GM18505 (cell line): ENCODE results near the gene COPS2.

Experiments
- ATAC-seq: cut with Tn5 transposase; IDR thresholded peaks from one replicate; pipeline ENCODE4 v1.9.1; 2021; ENCODE audit not compliant: unreplicated experiment
- POLR2A ChIP-seq: IDR thresholded peaks from 4 replicates; pipeline ENCODE4 v1.6.1; 2011; ENCODE audit warnings: borderline replicate concordance; ENCODE audit not compliant: insufficient read depth, insufficient read length; ENCODE audit errors: extremely low read depth

COPS2 gene

GRCh38 chr15:49145651-49146609 lies 9.5 kb downstream of the COPS2 start:
- no peak for ATAC-seq

GRCh38 chr15:49137861-49138260 lies 17.5 kb downstream of the COPS2 start:
- no peak for TF ChIP-seq POLR2A
- no peak for ATAC-seq

More at GRCh38 chr15:49145651-49146609, 9.5 kb downstream of the COPS2 start:
- TF ChIP-seq POLR2A: no peak

GRCh38 chr15:49135911-49136310 lies 19.5 kb downstream of the COPS2 start:
- no peak for TF ChIP-seq POLR2A
- ATAC-seq: no peak

GRCh38 chr15:49135342-49135857 lies 20.0 kb downstream of the COPS2 start:
- no peak for ATAC-seq

GRCh38 chr15:49134683-49135341 lies 20.6 kb downstream of the COPS2 start:
- no peak for ATAC-seq

More at GRCh38 chr15:49135342-49135857, 20.0 kb downstream of the COPS2 start:
- TF ChIP-seq POLR2A: no peak

GRCh38 chr15:49131403-49131802 lies 24.0 kb downstream of the COPS2 start:
- ATAC-seq: no peak
- no peak for TF ChIP-seq POLR2A

More at GRCh38 chr15:49134683-49135341, 20.6 kb downstream of the COPS2 start:
- TF ChIP-seq POLR2A: no peak

GRCh38 chr15:49124371-49124770 lies 31.0 kb downstream of the COPS2 start:
- no peak for TF ChIP-seq POLR2A
- no peak for ATAC-seq

- ATAC-seq: no peak
- no peak for TF ChIP-seq POLR2A
Observed at GRCh38 chr15:49122541-49123062, 32.8 kb downstream of the COPS2 start.

GRCh38 chr15:49121901-49122300 lies 33.5 kb downstream of the COPS2 start:
- TF ChIP-seq POLR2A: no peak
- no peak for ATAC-seq

- no peak for TF ChIP-seq POLR2A
- no peak for ATAC-seq
Observed at GRCh38 chr15:49120832-49121231, 34.6 kb downstream of the COPS2 start.

- no peak for ATAC-seq
- TF ChIP-seq POLR2A: no peak
Observed at GRCh38 chr15:49116108-49116857, 39.1 kb downstream of the COPS2 start.

- ATAC-seq: no peak
- TF ChIP-seq POLR2A: no peak
Observed at GRCh38 chr15:49115062-49115461, 40.3 kb downstream of the COPS2 start.

GRCh38 chr15:49110158-49110944 lies 45.0 kb downstream of the COPS2 start:
- no peak for ATAC-seq
- TF ChIP-seq POLR2A: no peak

GRCh38 chr15:49103002-49103401 lies 52.4 kb downstream of the COPS2 start:
- TF ChIP-seq POLR2A: no peak
- ATAC-seq: no peak
